NCI-H1048 (cell line): Measurements from ENCODE around the gene COL27A1.

Source experiments
- DNase-seq: peaks from one replicate; lab custom pipeline; 2025; lab: John Stamatoyannopoulos, UW

Gene COL27A1

DNA sequence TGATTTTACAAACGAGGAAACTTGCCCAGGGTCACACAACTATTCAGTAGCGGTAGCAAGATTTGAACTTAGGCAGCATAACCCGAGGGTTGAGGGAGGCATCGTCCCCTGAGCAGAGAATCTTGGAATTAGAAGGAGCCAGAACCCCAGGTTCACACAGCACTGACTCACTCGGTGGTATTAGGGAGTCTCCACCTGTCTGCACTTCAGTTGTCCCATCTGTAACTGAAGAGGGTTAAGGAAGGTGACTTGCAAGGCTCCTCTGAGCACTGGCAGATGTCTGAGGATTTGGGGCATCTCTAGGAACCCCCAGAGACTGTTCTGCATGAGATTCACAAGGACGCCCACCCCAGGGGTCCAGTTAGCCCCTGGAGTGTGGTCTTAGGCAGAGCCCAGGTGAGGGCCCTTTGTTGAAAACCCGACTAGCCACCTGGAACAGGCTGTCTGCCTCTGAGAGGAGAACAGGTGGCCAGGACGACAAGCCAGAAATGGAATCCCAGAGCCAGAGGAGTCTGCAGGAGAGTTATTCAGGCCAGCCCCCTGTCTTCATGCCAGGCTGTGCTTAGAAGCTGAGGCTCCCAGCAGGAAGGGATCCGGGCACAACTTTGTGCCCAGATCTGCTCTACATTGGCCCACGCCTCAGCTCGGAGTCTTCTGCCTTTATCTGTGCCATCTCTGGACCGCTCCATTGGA is 117.5 kb downstream of the COL27A1 start:
- no peak for DNase-seq

DNA sequence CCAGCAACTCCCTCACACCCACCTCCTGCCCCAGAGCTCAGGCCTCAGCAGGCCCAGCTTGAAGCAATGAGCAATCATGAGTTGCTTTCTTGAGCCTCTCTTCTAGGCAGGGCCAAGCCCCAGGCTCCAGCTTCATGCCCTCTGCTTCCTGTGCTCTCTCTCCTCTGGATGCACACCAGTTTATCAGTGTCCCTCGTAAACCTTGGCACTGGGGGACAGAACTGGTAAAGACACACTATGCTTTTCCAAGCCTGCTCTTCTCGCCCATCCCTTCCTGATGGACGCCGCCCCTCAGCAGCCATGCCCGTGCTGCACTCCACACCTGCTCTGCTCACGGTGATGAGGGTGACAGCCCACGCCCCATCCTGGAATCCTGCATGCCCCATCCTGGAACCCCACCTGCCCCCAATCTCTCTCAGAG is 118.1 kb downstream of the COL27A1 start:
- no peak for DNase-seq

DNA sequence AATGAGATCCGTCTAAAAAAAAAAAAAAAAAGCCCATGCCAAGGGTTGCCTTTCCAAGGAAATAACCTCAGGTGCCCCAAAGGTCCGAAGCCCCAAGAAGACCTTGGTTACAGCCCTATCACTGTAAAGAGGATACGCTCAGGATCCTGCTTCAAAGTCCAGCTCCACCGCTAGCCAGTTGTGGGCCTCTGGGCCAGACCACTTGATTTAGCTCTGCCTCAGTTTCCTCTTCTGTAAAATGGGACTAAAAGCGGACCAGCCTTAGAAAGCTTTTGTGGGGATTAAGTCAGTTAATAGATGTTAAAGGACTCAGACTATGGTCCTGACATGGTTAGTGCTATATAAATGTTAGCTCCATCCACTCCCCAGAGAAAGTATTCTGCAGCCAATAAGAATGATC is 118.9 kb downstream of the COL27A1 start:
- DNase-seq = no peak

DNA sequence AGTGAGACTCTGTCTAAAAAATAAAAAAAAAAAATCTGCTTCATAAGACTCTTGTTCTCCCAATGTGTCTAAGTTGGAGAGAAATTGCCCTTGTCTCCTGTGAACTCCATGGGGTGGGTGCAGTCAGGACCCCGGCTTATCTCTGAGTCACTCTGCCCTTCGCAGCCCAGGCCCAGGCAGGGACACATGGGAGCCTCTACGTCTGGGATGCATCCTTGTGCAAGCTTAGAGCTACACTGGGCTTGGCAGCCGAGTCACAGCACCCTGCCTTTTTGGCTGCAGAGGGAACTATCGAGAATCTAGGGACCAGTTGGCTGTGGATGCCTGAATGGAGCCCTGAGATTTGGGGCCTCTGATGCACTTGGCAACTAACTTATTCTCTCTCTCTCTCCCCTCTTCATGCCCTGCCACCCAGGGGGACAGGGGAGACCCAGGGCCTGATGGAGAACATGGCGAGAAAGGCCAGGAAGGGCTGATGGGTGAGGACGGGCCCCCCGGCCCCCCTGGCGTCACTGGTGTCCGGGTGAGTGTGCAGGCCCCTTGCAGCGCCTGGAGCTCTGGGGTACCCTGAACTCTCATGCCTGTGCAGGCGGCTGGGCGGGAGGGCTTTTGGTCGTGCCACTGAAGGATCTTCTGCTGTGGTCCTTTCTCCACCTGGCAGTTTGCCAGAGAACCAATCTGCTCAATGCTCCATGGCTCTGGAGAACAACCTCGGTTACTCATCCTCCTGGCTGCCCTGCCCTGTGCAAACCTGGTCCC is 120.1 kb downstream of the COL27A1 start:
- no peak for DNase-seq

DNA sequence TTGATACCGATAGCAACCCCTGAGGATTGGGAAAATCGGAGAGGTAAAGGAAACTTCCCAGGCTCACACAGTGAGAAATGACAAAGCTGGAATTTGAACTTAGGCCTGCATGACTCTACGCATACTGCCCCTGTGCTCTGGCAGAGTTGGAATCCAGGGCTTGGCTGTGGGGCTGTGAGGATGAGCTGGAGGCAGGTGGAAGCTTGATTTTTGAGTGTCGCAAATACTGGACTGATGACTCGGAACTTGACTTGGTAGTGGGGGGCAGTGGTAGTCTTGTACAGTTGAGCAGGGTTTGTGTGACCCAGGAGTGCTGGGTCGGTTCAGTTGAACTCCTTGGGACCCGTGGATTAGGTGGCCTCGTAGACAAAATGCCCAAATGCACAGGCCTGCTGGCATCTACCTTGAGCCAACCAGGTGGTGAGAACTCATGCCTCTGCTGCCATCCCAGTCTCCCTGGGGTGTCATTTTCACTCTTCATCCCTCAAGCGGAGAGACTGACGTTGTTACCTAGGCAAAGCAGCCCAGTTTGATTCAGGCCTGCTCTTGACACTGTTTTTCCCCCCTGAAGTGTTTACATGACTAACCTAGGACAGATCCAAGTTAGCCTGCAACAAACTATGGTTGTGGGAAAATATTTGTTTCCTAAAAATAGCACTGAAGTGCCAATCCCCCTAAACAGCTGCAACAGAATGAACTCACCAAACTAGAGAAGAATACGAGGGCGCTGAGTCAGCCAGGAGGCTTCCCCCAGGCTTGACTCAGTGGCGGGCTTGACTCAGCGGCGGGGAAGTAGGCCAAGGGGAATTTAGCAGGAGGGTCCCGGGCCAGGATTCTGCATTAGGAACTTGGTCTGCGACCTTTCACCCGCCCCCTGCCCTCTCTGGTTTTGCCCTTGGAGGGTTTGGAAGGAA is 121.8 kb downstream of the COL27A1 start:
- DNase-seq = no peak

DNA sequence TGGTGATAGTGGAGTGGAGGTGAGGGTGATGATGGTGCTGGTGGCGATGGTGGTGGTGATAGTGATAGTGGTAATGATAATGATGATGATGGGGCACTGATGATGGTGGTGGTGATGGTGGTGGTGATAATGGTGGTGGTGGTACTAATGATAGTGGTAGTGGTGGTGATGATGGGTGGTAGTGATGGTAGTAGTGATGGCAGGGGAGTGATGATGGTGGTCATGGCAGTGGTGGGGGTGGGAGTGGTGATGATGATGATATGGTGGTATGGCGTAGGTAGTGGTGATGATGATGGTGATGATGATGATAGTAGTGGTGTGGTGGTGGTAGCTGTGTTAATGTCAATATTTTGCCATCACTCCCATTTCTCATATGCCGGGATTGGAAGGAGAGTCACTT is 123.0 kb downstream of the COL27A1 start:
- no peak for DNase-seq

DNA sequence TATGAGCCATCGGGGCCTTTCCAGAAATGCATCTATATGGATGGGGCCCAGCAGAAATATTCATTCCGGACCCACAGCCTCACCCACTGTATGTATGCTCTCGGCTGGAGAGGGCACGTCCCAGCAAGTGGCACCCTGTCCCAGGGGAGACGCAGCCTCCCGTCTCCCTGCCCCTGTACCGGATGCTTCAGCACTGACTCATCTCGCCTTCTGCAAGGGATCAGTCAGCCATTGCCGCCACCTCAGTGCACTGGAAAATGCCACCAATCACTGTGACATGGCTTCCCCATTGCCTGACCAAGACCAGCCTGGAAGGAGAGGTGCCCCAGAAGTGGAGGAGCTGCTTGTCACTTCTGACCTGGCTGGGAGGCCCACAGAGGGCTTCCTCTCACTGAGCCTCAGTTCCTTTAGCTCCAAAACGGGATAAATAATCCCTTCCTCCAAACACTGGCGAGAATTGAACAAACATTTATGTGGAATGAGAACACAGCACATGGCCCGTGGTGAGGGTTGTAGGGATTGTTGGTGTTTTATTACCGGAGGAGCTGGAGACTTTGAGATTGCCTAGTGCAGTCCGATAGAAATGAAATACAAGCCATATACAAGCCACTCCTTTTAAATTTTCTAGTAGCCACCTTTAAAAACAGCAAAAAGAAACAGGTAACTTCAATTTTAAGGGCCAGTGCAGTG is 123.7 kb downstream of the COL27A1 start:
- no peak for DNase-seq

DNA sequence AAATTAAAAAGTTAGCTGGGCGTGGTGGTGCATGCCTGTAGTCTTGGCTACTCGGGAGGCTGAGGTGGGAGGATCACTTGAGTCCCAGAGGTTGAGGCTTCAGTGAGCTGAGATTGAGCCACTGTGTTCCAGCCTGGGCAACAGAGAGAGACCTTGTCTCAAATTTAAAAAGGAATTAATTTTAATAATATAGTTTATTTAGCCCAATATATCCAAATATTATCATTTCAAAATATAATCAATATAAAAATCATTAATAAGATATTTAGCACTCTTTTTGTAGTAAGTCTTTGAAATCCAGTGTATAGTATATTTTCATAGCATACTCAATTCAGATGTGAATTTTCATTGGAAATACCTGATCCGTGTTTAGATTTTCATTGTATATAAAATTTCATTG is 124.4 kb downstream of the COL27A1 start:
- no peak for DNase-seq

DNA sequence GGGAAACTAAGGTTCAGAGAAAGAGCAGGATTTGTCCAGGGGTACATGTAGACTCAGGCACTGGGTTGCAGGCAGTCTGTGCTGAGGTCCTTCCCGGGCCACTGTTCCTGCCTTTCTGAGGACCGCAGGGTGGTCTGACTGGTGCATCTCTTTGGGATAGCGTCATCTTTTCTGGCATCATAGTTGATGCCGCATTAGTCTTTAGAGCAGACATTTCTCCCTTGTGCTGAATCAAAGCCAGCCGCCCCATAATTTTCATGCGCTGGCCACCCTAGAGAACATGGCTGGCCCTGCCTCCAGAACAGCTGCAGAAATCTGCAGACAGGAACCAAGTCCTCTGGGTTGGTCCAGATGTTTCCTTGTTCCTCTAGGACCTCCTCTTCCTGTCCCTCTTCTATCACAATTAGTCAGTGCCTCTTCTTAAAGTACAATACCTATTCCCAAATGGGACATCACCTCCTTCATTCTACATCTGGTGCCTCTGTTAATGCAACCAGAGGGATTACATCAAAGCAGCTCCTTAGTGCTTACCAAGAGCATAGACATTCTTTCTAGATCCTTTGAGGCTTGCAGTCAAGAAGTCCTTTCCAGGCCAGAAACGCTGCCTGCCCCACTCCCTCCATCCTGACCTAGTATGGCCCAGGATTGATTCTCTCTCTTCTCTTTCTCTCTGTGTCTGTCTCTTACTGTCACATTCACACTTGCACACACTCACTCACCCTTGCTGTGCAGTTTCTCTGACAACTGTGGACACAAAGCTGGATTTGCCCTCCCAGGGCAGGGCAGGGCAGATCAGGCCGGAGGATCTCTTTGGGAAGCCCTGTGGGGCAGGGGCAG is 125.5 kb downstream of the COL27A1 start:
- DNase-seq = no peak

DNA sequence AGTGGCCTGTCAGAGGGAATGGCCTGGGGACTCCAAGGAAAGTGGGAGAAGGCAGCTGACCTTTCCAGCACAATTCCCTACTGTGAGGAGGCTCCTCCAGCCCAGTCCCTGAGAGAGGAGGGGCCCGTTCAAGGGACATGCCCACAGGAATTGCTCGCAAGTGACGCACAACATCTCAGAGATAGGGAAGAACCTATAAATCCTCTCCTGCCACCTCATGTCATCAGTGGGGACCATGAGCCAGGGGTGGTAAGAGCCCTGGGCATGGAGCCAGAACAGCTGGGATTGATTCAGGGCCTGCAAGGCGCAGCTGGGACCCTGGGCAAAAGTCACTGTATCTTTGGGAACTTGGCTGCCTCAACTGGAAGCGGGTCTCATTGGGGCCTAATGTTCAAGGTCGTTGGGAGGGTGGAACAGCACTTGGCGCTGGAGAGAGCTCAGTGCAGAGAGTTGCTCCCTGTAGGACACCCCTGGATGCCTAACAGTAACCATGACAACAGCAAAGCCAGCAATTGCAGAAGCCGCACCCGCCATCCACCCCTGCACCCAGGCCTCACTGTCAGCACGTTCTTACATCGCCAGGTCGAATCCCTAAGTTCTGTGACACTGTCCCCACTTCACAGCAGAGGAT is 126.3 kb downstream of the COL27A1 start:
- DNase-seq = no peak

DNA sequence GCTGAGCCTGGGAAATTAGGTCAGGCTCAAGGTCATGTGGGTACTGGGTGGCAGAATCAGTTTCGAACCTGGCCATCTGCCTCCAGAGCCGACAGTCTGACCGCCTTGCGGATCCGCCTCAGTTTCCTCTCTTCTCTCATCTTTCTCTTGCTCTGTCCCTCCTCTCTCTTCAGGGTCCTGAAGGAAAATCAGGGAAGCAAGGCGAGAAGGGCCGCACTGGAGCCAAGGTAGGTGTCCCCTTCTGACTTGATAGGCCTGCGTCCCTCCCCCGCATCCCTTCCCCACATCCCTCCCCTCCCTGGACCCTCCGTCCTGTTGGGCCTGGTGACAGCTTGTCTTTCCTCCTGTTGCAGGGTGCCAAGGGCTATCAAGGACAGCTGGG is 126.8 kb downstream of the COL27A1 start:
- no peak for DNase-seq

DNA sequence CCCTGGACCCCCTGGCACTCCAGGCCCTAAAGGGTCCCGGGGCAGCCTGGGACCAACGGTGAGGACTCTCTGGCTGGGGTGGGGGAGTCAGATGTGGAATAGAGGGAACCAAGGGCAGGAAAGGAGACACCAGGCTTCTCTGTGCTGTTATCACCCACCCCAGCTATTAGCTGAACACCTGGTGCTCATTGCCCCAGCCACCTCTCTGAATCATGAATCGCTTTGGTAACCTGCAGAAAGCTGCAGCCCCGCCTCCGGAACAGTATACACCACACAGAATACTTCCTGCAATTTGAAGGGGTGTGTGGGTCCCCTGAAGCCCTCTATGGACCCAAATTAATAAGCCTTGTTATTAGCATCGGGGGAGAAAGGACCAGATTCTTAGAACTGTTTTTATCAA is 127.2 kb downstream of the COL27A1 start:
- no peak for DNase-seq

DNA sequence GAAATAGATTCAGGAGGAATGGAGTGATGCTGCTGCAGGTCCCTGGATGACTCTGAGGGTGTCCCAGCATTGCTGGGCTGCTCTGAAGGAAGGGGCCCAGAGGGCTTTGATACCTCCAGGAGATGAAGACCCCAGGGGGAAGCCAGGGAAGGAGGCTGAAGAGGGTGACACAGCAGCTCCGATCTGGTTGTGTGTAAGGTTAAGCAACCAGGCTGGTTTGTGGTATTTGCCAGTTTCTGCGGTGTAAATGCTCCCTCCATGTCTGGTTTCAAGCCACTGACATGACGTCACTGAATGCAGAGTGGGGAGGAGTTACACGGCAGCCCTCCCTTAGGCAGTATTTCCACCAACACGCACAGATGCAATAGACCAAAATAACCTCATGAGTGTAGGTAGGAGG is 127.6 kb downstream of the COL27A1 start:
- no peak for DNase-seq

DNA sequence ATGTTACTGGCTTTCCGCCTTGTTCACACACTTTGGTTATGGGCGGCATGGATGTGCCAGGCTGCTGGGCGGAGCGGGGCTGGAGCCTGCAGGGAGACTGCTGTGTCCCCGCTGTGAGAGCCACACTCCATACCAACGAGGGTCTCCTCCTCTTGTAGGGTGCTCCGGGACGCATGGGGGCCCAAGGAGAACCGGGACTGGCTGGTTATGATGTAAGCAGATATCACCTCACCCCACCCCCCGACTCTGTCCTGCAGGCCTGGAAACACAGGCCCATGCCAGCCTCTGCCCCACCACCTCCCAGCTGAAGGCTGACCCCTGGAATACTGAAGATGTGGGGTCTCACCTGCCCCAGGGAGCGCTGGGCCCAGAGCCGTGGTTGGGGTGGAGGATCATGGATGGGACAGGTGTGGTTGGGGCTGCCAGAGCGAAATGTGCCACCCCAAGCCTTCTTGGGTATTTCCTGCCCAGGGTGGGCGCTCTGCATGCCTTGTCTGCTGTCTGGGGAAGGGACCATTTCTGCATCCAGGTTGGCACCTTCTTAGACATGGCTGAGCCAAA is 128.3 kb downstream of the COL27A1 start:
- no peak for DNase-seq

DNA sequence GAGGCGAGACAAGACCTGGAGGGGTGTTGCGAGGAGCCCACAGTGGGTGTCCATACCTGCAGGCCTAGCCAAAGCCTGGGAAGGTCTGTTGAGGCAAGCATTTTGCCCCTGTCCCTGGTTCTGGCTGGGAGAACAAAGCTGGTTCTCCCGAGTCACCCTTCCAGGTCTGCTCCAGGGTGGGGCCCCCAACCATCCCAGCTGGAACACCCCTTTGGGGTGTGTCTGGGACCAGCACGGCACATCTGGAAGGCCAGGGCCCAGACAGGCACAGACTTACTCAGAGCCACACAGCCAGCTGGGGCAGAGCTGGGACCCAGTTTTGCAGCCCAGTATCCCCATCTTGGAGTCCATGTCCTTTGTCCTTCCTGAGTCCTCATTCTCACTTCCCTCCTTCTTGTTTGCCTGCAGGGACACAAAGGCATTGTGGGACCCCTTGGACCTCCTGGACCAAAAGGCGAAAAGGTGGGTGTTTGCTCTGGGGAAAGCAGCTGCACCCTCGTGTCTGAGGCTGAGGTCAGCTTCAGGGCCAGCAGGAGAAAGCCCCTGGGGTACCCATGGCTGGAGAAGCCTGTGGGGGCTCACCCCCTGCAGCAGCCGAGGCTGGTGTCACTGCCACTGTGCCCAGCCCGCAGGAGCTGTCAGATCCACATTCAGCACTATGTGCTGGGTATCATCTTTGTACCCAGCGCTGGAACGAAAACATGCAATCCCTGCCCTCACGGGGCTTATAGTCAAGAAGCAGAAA is 129.2 kb downstream of the COL27A1 start:
- no peak for DNase-seq

DNA sequence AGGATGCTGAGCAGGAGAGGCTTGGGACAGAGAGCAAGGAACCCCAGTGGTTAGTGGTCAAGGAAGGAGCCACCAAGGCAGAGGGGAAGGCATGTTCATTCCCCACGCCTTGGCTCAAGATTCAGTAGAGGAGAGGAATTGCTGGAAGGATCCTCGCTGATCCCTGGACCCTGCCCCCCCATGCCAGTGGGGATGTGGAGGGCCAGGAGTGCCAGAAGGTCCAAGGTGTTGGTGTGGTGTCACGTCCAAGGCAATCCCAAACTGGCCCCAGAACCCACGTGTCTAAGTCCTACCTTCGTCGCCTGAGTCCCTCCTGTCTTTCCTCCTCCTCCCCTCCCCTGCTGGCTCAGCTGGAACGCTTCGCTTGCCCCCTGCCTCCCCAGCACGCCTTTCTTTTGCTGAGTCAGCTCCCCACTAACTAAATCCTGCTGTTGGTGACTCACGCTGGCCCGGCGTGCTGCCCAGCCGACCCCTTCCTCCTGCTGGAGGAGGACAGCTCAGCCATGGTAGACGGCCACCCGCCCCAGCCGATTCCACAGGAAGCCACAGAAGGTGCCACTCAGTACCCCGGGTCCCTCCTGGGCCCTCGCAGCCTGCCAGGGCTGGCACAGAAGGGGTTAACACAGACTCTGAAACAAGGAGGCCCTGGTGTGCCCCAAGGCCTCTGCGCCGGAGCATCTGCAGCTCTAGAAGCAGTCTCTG is 130.0 kb downstream of the COL27A1 start:
- no peak for DNase-seq

DNA sequence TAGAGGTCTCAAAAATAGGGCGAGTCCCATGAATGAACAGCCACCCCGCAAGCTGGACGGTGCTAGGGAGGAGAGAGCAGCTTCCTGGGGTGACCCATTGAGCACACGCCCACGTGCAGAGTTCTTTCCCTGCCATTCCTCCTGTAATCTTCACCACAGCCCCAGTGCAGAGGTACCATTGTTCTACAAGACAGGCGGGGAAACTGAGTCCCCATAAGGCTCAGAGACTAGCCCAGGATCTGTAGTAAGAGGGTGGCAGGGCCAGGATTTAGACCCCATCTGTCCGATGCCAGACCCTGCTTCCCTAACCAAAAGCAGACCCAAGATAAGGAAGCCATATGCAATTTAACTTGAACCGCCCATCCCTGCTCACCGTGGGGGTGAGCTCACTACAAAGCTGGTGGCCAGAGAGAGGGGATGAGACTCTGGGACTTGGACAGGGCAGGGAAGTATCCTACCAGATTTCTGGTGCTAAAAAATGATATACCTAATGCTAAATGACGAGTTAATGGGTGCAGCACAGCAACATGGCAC is 130.9 kb downstream of the COL27A1 start:
- no peak for DNase-seq

DNA sequence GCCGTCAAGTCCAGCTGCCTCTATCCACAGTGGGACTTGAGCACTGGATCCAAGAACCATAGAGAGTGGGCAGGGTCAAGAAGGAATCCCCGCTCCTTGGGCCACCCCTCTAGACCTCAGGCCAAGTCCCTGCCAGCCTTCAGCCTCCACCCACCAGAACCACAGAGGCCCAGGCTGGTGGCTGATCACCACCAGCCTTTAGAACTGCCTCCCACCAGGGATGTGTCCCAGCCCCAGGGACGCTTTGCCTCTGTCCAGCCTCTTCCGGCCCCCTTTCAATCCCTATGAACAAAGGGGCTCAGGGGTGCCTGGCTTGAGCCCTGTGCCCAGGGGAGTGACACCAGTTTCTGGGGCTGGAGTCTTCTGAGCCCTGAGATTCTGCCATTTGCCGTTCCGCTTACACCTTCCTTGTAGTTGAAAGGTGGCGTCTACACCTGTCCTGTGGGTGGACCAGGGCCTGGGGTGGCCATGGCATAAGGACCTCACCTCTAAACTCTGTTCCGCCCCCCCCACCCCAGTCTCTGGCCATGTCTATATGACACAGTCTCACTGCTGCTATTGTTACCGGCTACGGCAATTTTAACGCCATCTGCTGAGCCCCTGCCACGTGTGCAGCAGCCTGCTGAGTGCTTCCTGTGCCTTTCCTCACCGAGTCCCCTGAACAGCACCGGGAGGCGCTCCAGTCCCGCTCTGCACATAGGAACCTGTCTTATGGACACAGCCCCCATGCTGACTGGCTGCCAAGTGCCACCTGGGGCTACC is 131.8 kb downstream of the COL27A1 start:
- no peak for DNase-seq
